HCT116 (cell line): ENCODE measurements around the gene FN3KRP.

ENCODE experiments used
- CTCF ChIP-seq, 3 experiments: fragments of 200-600 bp in 1 of 3; sonication (generic) in 1 of 3; IDR thresholded peaks in 2 of 3; conservative IDR thresholded peaks in 1 of 3; 2 replicates each; pipeline ENCODE4 v1.5.1; 2012 to 2017; ENCODE audit warnings: low read depth in 2 of 3, low read length in 2 of 3, antibody characterized with exemption in 1 of 3, borderline replicate concordance in 1 of 3, control low read depth in 1 of 3, mild to moderate bottlenecking in 1 of 3, mixed read lengths in 1 of 3, mixed run types in 1 of 3, moderate library complexity in 1 of 3; ENCODE audit not compliant: insufficient read depth in 1 of 3
- JUND ChIP-seq: IDR thresholded peaks from 2 replicates; pipeline ENCODE4 v1.6.1; 2012
- MAX ChIP-seq: IDR thresholded peaks from 2 replicates; pipeline ENCODE4 v1.6.1; 2012
- POLR2A ChIP-seq: IDR thresholded peaks from 2 replicates; pipeline ENCODE4 v1.7.0; 2011; ENCODE audit warnings: borderline replicate concordance; ENCODE audit not compliant: insufficient read depth, insufficient read length; ENCODE audit errors: extremely low read depth
- POLR2AphosphoS5 ChIP-seq: IDR thresholded peaks from 2 replicates; pipeline ENCODE4 v1.6.1; 2011; ENCODE audit warnings: mild to moderate bottlenecking, low read depth, low read length, moderate library complexity
- REST ChIP-seq: IDR thresholded peaks from 2 replicates; pipeline ENCODE4 v1.6.1; 2012; ENCODE audit warnings: low read depth
- TCF7L2 ChIP-seq: IDR thresholded peaks from 2 replicates; pipeline ENCODE4 v1.7.0; 2011; ENCODE audit warnings: borderline replicate concordance, inconsistent platforms; ENCODE audit not compliant: insufficient read depth, insufficient read length; ENCODE audit errors: extremely low read depth

- TF ChIP-seq CTCF (IDR thresholded peaks at IDR 0.05 in 2 of 3, conservative IDR thresholded peaks at IDR 0.05 in 1 of 3; ENCODE audit: borderline replicate concordance in 1 of 3, insufficient read depth in 1 of 3, low read depth in 2 of 3, low read length in 2 of 3) = no peak
- no peak for TF ChIP-seq POLR2AphosphoS5
- no peak for TF ChIP-seq POLR2A
- no peak for TF ChIP-seq MAX
- TF ChIP-seq JUND = no peak
- no peak for TF ChIP-seq REST
- no peak for TF ChIP-seq TCF7L2
Observed at GRCh38 chr17:82677353-82677925, 39.1 kb upstream of the FN3KRP start.
